ENCODE data around the gene LCE5A.

DNA sequence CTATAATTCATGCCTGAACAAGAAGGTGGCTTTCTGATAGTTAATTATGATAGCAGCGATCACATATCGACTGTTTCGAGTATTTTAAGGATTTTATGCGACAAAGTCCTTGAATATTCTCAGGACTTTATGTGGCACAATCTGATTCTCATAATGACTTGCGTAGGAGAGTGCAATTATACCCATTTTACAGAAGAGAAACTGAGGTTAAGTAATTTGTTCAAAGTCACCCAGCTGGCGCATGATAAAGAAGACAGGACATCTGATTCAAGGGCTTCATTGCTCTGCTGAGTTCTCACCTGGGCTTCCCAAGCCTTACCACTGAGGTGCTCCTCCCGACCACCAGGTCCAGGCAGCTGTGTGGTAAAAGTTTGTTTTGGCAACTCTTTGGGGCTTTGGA is 5.5 kb downstream of the LCE5A start:
- TF ChIP-seq, protein P1, sequence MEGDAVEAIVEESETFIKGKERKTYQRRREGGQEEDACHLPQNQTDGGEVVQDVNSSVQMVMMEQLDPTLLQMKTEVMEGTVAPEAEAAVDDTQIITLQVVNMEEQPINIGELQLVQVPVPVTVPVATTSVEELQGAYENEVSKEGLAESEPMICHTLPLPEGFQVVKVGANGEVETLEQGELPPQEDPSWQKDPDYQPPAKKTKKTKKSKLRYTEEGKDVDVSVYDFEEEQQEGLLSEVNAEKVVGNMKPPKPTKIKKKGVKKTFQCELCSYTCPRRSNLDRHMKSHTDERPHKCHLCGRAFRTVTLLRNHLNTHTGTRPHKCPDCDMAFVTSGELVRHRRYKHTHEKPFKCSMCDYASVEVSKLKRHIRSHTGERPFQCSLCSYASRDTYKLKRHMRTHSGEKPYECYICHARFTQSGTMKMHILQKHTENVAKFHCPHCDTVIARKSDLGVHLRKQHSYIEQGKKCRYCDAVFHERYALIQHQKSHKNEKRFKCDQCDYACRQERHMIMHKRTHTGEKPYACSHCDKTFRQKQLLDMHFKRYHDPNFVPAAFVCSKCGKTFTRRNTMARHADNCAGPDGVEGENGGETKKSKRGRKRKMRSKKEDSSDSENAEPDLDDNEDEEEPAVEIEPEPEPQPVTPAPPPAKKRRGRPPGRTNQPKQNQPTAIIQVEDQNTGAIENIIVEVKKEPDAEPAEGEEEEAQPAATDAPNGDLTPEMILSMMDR (IDR thresholded peaks at IDR 0.05): no peak
- TF ChIP-seq ZFX (IDR thresholded peaks at IDR 0.05; ENCODE audit: borderline replicate concordance): no peak
